ENCODE measurements around the gene ABCA10. TPM values are rescaled to one million over a fixed set of nuclear protein-coding genes. Genes with fewer than 3 reads are reported as not detected.
"Not testable (repeated sequence)": the region's sequence is repeated elsewhere in the genome, so short reads cannot be mapped to it uniquely, and the experiment has no call there.

Gene ABCA10
- total RNA-seq, 1 donor from 2014 or later = 0.23 TPM

DNA sequence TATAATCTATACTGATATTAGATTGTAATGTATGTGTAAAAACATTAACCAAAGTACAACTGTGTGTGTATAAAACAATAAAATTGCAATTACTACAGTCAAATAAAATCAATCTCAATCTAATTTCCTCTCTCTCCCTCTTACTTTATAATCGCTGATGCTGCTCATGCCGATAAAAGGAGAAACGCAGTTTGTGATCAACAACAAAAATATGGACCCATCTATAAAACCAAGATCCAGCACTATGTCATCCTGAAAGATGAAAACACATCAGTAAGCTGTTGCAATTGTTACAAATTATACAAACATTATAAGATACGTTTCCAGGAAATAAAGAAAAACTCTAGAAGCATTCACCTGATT, 53.4 kb downstream of the ABCA10 start:
- no peak overlapping the region for H3K4me3 Mint-ChIP-seq (ENCODE audit: low read depth)
- no peaks in the 10 kb centered on the region for H3K4me1 Mint-ChIP-seq (ENCODE audit: low read depth)
- H3K36me3 Mint-ChIP-seq (ENCODE audit: low read depth) = no peaks in the 10 kb centered on the region
- intact Hi-C loops (cut with micrococcal nuclease) = no loop called here
- H3K27me3 Mint-ChIP-seq (ENCODE audit: low read depth) = no peaks in the 10 kb centered on the region
- H3K27ac Mint-ChIP-seq = no peak overlapping the region
- H3K9me3 Mint-ChIP-seq = no peaks in the 10 kb centered on the region
- no peak for DNase-seq (ENCODE audit: low spot score)

DNA sequence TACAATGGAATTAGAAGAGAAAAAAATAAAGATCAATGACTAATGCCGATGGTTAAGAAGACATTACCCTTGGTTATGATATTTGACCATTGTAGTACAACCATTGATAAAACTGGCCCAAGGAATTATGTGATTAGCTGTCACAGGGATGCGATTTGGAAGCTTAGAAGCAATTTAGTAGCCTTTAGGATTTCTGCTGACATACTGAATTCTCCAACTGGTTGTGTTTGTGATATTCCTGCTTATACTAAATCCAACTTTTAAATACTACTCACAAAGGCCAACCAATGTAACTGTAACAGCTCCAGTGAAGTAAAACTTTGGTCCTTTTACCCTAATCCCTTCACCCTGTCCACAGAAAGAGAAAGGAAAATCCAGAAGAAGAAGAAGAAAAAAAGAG, 55.5 kb downstream of the ABCA10 start:
- H3K27ac Mint-ChIP-seq = no peak overlapping the region
- H3K9me3 Mint-ChIP-seq = no peaks in the 10 kb centered on the region
- no peak for DNase-seq (ENCODE audit: low spot score)
- H3K4me3 Mint-ChIP-seq (ENCODE audit: low read depth) = no peak overlapping the region
- intact Hi-C loops (cut with micrococcal nuclease) = no loop called here
- no peaks in the 10 kb centered on the region for H3K36me3 Mint-ChIP-seq (ENCODE audit: low read depth)
- H3K4me1 Mint-ChIP-seq (ENCODE audit: low read depth) = no peaks in the 10 kb centered on the region
- H3K27me3 Mint-ChIP-seq (ENCODE audit: low read depth) = no peaks in the 10 kb centered on the region

DNA sequence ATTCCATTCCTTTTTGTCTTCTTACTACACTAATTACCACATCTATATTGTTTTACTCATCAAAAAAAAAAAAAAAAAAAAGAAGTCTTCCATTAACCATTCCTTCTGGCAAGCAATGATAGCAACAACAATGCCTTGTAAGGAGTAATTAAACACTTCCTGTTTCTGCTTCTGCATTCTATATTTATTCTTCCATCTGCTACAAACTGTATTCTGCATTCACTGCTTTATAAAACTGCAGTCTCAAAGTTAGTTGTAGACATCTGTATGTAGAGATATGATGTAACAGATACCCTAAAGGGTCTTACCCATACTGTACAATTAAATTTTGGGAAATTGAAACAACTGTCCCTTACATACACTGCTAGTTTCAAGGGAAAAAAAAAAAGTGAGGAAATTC, 58.2 kb downstream of the ABCA10 start:
- Mint-ChIP-seq H3K4me1 (ENCODE audit: low read depth) (no peaks in the 10 kb centered on the region), H3K36me3 (ENCODE audit: low read depth) (no peaks in the 10 kb centered on the region), H3K4me3 (ENCODE audit: low read depth) (no peak overlapping the region)

DNA sequence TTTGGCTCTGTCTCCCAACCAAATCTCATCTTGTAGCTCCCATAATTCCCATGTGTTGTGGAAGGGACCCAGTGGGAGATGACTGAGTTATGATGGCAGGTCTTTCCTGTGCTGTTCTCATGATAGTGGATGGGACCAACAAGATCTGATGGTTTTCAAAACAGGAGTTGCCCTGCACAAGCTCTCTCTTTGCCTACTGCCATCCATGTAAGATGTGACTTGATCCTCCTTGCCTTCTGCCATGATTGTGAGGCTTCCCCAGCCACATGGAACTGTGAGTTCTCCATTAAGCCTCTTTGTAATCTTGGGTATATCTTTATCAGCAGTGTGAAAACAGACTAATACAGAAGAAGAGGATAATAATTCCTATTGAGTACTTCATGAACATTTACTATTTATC, 60.0 kb downstream of the ABCA10 start:
- DNase-seq (ENCODE audit: low spot score); H3K27me3 Mint-ChIP-seq (ENCODE audit: low read depth); H3K36me3 Mint-ChIP-seq (ENCODE audit: low read depth); H3K4me1 Mint-ChIP-seq (ENCODE audit: low read depth); H3K27ac Mint-ChIP-seq; H3K9me3 Mint-ChIP-seq; intact Hi-C loops (cut with micrococcal nuclease); H3K4me3 Mint-ChIP-seq (ENCODE audit: low read depth): not testable (repeated sequence)

More for the DNA sequence above, 58.2 kb downstream of the ABCA10 start:
- no peak overlapping the region for H3K27ac Mint-ChIP-seq
- H3K27me3 Mint-ChIP-seq (ENCODE audit: low read depth) = no peaks in the 10 kb centered on the region
- no peak for DNase-seq (ENCODE audit: low spot score)
- H3K9me3 Mint-ChIP-seq = no peaks in the 10 kb centered on the region
- intact Hi-C loops (cut with micrococcal nuclease) = no loop called here

DNA sequence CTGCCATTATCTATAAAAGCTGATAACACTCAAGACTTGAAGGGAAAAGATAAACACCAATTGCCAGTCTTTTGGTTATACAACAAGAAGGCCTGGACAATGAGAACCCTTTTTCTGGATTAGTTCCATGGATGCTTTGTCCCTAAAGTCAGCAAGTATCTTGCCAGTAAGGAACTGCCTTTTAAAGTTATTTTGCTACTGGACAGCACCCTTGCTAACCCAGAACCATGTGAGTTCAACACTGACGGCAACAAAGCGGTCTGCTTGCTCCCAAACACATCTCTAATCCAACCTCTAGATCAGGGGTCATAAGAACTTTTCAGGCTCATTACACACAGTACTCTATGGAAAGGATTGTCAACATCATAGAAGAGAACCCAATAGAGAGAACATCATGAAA, 61.7 kb downstream of the ABCA10 start:
- Mint-ChIP-seq H3K4me3 (ENCODE audit: low read depth) (no peak overlapping the region), H3K4me1 (ENCODE audit: low read depth) (no peaks in the 10 kb centered on the region), H3K9me3 (no peaks in the 10 kb centered on the region), H3K27ac (no peak overlapping the region), H3K27me3 (ENCODE audit: low read depth) (no peaks in the 10 kb centered on the region), H3K36me3 (ENCODE audit: low read depth) (no peaks in the 10 kb centered on the region)
- DNase-seq (ENCODE audit: low spot score) = no peak
- intact Hi-C loops (cut with micrococcal nuclease) = no loop called here

DNA sequence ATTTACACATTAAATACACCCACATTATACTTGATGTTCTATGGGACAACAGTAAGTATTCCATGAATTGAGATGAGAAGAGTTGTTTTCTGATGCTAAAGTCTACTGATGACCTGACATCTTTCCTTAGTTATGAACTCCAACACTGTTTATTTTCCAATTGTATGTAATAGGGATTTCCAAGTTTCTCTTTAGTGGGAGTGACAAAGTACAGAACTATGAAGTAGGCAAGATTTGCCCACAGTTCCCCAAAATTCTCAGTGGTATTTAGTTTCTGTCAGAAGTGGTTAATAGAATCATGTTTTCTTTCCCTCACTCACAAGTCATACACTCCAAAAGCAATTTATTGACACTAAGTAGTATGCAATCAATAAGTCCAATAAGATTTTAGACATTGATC, 64.4 kb downstream of the ABCA10 start:
- H3K4me1 Mint-ChIP-seq (ENCODE audit: low read depth) = no peaks in the 10 kb centered on the region
- intact Hi-C loops (cut with micrococcal nuclease) = no loop called here
- no peak overlapping the region for H3K4me3 Mint-ChIP-seq (ENCODE audit: low read depth)

DNA sequence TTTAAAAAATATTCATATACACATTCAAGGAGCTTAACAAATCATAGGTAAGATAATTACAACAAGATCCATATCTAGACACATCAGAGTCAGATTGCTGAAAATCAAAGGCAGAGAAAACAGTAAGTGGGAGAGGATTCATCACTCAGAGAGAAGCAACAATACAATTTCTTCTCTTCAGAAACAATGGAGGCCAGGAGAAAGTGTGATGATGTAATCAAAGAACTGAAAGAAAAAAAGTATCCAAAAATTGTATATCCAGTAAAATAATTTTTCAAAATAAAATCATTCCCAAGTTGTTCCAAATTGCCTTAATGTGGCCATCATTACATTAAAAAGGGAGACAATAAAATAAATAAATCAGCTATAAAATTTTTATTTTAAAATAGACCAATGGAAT, 69.2 kb downstream of the ABCA10 start:
- no peak overlapping the region for H3K4me3 Mint-ChIP-seq (ENCODE audit: low read depth)
- no peaks in the 10 kb centered on the region for H3K9me3 Mint-ChIP-seq
- intact Hi-C loops (cut with micrococcal nuclease) = no loop called here
- H3K27me3 Mint-ChIP-seq (ENCODE audit: low read depth) = no peaks in the 10 kb centered on the region
- no peak overlapping the region for H3K27ac Mint-ChIP-seq
- DNase-seq (ENCODE audit: low spot score) = no peak
- H3K4me1 Mint-ChIP-seq (ENCODE audit: low read depth) = no peaks in the 10 kb centered on the region
- H3K36me3 Mint-ChIP-seq (ENCODE audit: low read depth) = no peaks in the 10 kb centered on the region

More for the DNA sequence above, 64.4 kb downstream of the ABCA10 start:
- H3K36me3 Mint-ChIP-seq (ENCODE audit: low read depth) = no peaks in the 10 kb centered on the region
- no peaks in the 10 kb centered on the region for H3K27me3 Mint-ChIP-seq (ENCODE audit: low read depth)
- no peaks in the 10 kb centered on the region for H3K9me3 Mint-ChIP-seq
- no peak overlapping the region for H3K27ac Mint-ChIP-seq
- no peak for DNase-seq (ENCODE audit: low spot score)

DNA sequence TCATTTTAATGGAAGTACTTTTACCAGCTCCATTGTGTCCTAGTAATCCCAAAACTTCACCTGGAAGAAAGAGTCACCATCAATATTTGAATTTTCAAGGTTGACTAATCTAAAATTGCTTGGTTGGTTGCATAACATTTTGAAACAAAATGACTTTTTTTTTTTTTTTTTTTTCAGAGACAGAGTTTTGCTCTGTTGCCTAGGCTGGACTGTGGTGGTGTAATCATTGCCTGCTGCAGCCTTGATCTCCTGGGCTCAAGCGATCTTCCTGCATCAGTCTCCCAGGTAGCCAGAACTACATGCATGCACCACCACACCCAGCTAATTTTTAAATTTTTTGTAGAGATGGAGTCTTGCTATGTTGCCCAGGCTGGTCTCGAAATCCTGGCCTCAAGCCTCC, 74.4 kb downstream of the ABCA10 start:
- Mint-ChIP-seq H3K27ac (no peak overlapping the region), H3K36me3 (ENCODE audit: low read depth) (no peaks in the 10 kb centered on the region), H3K9me3 (no peaks in the 10 kb centered on the region), H3K4me3 (ENCODE audit: low read depth) (no peak overlapping the region), H3K4me1 (ENCODE audit: low read depth) (no peaks in the 10 kb centered on the region), H3K27me3 (ENCODE audit: low read depth) (no peaks in the 10 kb centered on the region)
- DNase-seq (ENCODE audit: low spot score) = no peak
- intact Hi-C loops (cut with micrococcal nuclease) = no loop called here

DNA sequence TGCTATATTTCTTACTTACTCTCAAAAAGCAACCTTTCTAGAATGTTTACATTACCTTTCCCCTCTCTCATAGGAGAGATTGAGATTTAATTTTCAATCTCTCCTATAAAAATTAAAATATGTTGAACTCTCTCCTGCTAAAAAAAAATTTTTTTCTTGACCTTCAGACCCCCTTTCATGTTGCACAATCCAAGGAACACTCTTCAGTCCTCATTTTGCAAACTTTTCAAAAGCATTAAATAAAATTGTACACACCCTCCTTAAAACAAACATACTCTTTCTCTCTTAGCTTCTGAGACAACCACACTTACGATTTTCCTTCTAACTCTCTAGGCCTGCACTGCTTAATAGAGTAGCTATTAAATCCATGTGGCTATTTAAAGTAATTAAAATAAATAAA, 78.3 kb downstream of the ABCA10 start:
- Mint-ChIP-seq H3K27me3 (ENCODE audit: low read depth) (no peaks in the 10 kb centered on the region), H3K27ac (no peak overlapping the region), H3K4me3 (ENCODE audit: low read depth) (no peak overlapping the region), H3K4me1 (ENCODE audit: low read depth) (no peaks in the 10 kb centered on the region), H3K9me3 (no peaks in the 10 kb centered on the region), H3K36me3 (ENCODE audit: low read depth) (no peaks in the 10 kb centered on the region)
- intact Hi-C loops (cut with micrococcal nuclease) = no loop called here
- DNase-seq (ENCODE audit: low spot score) = no peak

DNA sequence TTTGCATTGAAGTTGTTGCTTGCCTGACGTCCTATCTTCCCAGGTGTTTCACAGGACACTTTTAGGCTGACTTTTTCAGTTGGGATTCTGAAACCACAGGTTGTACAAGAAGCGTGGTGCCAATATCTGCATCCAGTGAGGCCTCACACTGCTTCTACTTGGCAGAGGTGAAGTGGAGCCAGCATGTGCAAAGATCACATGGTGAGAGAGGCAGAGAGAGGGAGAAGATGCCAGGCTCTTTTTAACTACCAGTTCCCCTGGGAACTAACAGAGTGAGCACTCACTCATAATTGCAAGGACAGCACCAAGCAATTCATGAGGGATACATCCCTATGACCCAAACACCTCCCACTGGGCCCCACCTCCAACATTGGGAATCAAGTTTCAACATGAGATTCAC, 81.2 kb downstream of the ABCA10 start:
- no peak for DNase-seq (ENCODE audit: low spot score)
- intact Hi-C loops (cut with micrococcal nuclease) = no loop called here
- Mint-ChIP-seq H3K9me3 (no peaks in the 10 kb centered on the region), H3K27ac (no peak overlapping the region), H3K4me3 (ENCODE audit: low read depth) (no peak overlapping the region), H3K36me3 (ENCODE audit: low read depth) (no peaks in the 10 kb centered on the region), H3K27me3 (ENCODE audit: low read depth) (no peaks in the 10 kb centered on the region), H3K4me1 (ENCODE audit: low read depth) (no peaks in the 10 kb centered on the region)

DNA sequence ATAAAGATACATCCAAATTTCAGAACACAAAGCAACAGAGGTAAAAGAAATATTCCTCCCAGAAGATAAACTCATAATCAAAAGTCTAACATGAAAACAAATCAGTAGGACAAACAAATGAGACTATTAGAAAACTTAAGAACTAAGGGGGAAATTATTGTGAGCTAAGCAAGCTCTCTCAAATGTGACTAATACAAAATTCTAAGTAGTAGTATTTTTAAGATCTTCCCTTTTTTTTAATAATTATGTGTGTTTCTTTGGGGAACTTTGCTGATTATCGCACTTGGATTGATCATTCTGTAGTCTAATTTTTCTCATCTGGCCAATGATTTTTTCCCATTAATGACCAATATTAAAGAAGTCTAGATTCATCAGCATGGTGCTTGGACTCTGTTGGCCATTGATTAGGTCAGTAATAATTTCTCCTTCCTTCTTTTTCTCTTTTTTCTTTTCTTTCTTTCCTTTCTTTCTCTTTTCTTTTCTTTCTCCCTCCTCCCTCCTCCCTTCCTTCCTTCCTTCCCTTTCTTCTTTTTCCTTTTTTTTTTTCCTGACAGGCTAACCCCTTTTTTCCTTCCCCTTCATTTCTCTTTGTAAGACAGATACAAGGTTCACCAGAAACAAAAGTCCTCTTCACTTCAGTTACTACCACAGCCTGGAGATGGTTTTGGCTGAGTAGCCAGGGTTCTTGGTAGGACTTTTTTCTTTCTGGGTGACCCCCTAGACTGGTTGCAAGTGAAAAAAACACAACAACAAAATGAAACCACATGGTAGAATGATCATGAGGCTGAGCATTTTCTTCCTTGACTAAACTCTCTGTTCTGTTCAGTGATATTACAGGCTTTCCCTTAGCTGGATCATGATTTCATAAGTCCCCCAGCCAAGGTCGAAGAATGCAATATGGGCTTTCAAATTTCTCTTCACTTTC, 84.0 kb downstream of the ABCA10 start:
- Mint-ChIP-seq H3K36me3 (ENCODE audit: low read depth) (no peaks in the 10 kb centered on the region), H3K9me3 (no peaks in the 10 kb centered on the region), H3K4me3 (ENCODE audit: low read depth) (no peak overlapping the region), H3K27me3 (ENCODE audit: low read depth) (no peaks in the 10 kb centered on the region), H3K27ac (no peak overlapping the region), H3K4me1 (ENCODE audit: low read depth) (no peaks in the 10 kb centered on the region)
- DNase-seq (ENCODE audit: low spot score) = no peak
- intact Hi-C loops (cut with micrococcal nuclease) = no loop called here

DNA sequence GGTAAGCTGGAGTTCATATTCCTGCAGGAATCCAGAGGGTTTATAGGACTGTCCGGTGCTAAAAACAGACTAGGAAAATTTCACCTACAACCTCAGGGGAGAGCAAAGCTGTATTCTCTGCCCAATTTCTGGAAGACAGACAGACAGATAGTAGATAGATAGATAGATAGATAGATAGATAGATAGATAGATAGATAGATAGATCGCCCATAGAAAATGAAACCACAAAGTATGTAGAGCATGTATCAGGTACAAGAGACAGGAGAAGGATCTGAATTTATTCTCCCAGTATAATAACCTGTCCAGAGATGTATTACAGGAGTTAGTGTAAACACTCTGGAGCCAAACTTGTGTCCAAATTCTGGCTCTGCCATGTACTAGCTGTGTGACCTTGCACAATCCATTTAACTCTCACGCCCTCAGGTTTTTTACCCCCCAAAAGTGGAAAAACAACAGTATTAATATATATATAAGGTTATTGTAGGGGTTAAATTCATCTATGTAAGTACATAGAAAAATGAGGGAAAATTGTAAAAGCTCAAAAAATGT, 84.9 kb downstream of the ABCA10 start:
- Mint-ChIP-seq H3K27me3 (ENCODE audit: low read depth) (no peaks in the 10 kb centered on the region), H3K4me1 (ENCODE audit: low read depth) (no peaks in the 10 kb centered on the region), H3K4me3 (ENCODE audit: low read depth) (no peak overlapping the region), H3K36me3 (ENCODE audit: low read depth) (no peaks in the 10 kb centered on the region), H3K9me3 (no peaks in the 10 kb centered on the region), H3K27ac (no peak overlapping the region)
- intact Hi-C loops (cut with micrococcal nuclease) = no loop called here
- no peak for DNase-seq (ENCODE audit: low spot score)

DNA sequence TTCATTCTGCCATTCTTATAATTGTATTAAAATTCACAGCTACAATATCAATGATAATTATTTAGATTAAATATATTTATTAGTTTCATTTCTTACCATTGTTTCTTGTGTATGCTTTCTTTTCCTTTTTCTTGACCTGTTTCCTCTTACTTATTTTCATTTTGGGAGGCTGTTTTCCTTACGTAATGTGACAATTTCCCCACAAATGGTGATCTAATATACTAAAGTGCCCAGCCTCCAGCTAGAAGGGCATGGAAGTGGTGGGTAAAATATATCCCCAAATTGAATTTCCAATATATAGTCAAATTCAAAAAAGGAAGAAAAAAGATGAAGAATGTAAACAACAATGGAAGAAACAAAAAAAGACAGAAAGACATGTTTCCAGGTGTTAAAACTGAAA, 85.5 kb downstream of the ABCA10 start:
- no peaks in the 10 kb centered on the region for H3K4me1 Mint-ChIP-seq (ENCODE audit: low read depth)
- intact Hi-C loops (cut with micrococcal nuclease) = no loop called here
- H3K27me3 Mint-ChIP-seq (ENCODE audit: low read depth) = no peaks in the 10 kb centered on the region
- H3K36me3 Mint-ChIP-seq (ENCODE audit: low read depth) = no peaks in the 10 kb centered on the region
- no peak for DNase-seq (ENCODE audit: low spot score)
- H3K9me3 Mint-ChIP-seq = no peaks in the 10 kb centered on the region
- H3K27ac Mint-ChIP-seq = no peak overlapping the region
- H3K4me3 Mint-ChIP-seq (ENCODE audit: low read depth) = no peak overlapping the region
